ENCODE data around the gene ENTPD1. TPM values are rescaled to one million over a fixed set of nuclear protein-coding genes. Genes with fewer than 3 reads are reported as not detected.

Gene ENTPD1
- total and polyA plus RNA-seq, 8 donors = 3.7 to 56.7 (median 9.7) TPM

DNA sequence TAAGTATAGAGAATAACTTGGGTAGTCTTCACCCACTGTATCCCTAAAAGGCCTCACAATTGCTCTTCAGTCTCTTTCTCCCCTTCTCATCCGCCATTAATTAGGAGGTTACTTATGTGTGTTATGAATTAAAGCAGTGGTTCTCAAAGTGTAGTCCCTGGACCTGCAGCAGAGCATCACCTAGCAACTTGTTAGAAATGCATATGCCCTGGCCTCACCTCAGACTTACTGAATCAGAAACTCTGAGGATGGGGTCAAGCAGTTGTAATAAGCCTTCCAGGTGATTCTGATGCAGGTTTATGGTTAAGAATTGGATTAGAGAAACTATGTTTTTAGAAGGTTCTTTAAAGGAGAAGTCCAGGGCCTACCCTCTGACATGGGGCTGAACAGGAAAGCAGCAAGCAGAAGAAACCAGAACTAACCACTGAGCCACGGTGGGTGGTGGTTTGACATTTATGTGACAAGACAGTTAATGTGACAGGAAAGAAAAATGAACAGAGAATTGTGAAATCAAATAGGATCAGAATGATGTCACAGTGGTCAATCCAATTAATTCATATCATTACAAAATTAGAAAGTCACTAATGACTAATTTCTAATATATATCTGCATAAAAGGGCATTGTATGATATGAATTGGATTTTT, 37.6 kb downstream of the ENTPD1 start:
- 63 to 85% (median 77%) methylated on average over 2 of the region's 2 CpGs for whole genome bisulfite sequencing, 5 donors
- peaks cover 0 to 39% (median 10%) of the 10 kb centered on the region in 4 donors for H3K4me1 ChIP-seq
- peak overlapping the region in 4 of 5 donors; percentile 48 to 74 (median 59) for H3K27ac ChIP-seq
- H3K9me3 ChIP-seq = no peaks in the 10 kb centered on the region
- no peaks in the 10 kb centered on the region for H3K36me3 ChIP-seq
- no peak for TF ChIP-seq EP300 (IDR thresholded peaks at IDR 0.05)
- no peak for TF ChIP-seq POLR2A (IDR thresholded peaks at IDR 0.05)
- TF ChIP-seq, protein P1, sequence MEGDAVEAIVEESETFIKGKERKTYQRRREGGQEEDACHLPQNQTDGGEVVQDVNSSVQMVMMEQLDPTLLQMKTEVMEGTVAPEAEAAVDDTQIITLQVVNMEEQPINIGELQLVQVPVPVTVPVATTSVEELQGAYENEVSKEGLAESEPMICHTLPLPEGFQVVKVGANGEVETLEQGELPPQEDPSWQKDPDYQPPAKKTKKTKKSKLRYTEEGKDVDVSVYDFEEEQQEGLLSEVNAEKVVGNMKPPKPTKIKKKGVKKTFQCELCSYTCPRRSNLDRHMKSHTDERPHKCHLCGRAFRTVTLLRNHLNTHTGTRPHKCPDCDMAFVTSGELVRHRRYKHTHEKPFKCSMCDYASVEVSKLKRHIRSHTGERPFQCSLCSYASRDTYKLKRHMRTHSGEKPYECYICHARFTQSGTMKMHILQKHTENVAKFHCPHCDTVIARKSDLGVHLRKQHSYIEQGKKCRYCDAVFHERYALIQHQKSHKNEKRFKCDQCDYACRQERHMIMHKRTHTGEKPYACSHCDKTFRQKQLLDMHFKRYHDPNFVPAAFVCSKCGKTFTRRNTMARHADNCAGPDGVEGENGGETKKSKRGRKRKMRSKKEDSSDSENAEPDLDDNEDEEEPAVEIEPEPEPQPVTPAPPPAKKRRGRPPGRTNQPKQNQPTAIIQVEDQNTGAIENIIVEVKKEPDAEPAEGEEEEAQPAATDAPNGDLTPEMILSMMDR (IDR thresholded peaks at IDR 0.05) = no peak
- TF ChIP-seq POLR2AphosphoS5 (IDR thresholded peaks at IDR 0.05) = no peak
- intact Hi-C loops (cut with DNase I; ENCODE audit: low total_unique reads) = no loop called here
- no peak overlapping the region for H3K4me3 ChIP-seq
- H3K27me3 ChIP-seq = no peaks in the 10 kb centered on the region
- DNase-seq = peak in 1 of 2 donors; percentile 33

GRCh38 chr10:95794195-95794594, 38.2 kb downstream of the ENTPD1 start:
- Histone ChIP-seq H3K4me1 (peaks cover 0 to 39% (median 10%) of the 10 kb centered on the region in 4 donors), H3K36me3 (no peaks in the 10 kb centered on the region), H3K4me3 (no peak overlapping the region), H3K9me3 (no peaks in the 10 kb centered on the region), H3K27ac (peak overlapping the region in 3 of 5 donors; percentile 11 to 74 (median 68)), H3K27me3 (no peaks in the 10 kb centered on the region)
- DNase-seq = no peak
- WGBS, 5 donors = 56 to 79% (median 69%) methylated on average over 3 of the region's 3 CpGs
- no peak for TF ChIP-seq POLR2AphosphoS5 (IDR thresholded peaks at IDR 0.05)
- TF ChIP-seq, protein P1 (IDR thresholded peaks at IDR 0.05) = no peak
- no peak for TF ChIP-seq POLR2A (IDR thresholded peaks at IDR 0.05)
- intact Hi-C loops (cut with DNase I; ENCODE audit: low total_unique reads) = no loop called here

- Histone ChIP-seq H3K27ac (peak overlapping the region in 1 of 5 donors; percentile 74), H3K36me3 (no peaks in the 10 kb centered on the region), H3K4me3 (no peak overlapping the region), H3K27me3 (no peaks in the 10 kb centered on the region), H3K9me3 (peaks cover 0 to 6% (median 3%) of the 10 kb centered on the region in 4 donors), H3K4me1 (peaks cover 0 to 39% (median 10%) of the 10 kb centered on the region in 4 donors)
- WGBS, 5 donors = 69 to 82% (median 79%) methylated on average over 3 of the region's 3 CpGs
- no peak for TF ChIP-seq POLR2A (IDR thresholded peaks at IDR 0.05)
- TF ChIP-seq, protein P1 (IDR thresholded peaks at IDR 0.05) = no peak
- no peak for TF ChIP-seq EP300 (IDR thresholded peaks at IDR 0.05)
- TF ChIP-seq POLR2AphosphoS5 (IDR thresholded peaks at IDR 0.05) = no peak
- no peak for DNase-seq
- intact Hi-C loops (cut with DNase I; ENCODE audit: low total_unique reads) = no loop called here
These were observed 39.6 kb downstream of the ENTPD1 start for GRCh38 chr10:95795602-95796001.

- Histone ChIP-seq H3K4me3 (no peak overlapping the region), H3K4me1 (peaks cover 0 to 32% (median 10%) of the 10 kb centered on the region in 4 donors), H3K9me3 (peaks cover 0 to 6% (median 3%) of the 10 kb centered on the region in 4 donors), H3K27me3 (no peaks in the 10 kb centered on the region), H3K27ac (no peak overlapping the region), H3K36me3 (no peaks in the 10 kb centered on the region)
- no peak for DNase-seq
- TF ChIP-seq POLR2A (IDR thresholded peaks at IDR 0.05) (no peak), POLR2AphosphoS5 (IDR thresholded peaks at IDR 0.05) (no peak), EP300 (IDR thresholded peaks at IDR 0.05) (no peak)
- TF ChIP-seq, protein P1 (IDR thresholded peaks at IDR 0.05) = no peak
- intact Hi-C loops (cut with DNase I; ENCODE audit: low total_unique reads) = no loop called here
These were observed 40.5 kb downstream of the ENTPD1 start for GRCh38 chr10:95796504-95796903.
